ENCODE data around the gene PCSK7. TPM values are rescaled to one million over a fixed set of nuclear protein-coding genes. Genes with fewer than 3 reads are reported as not detected.
"Not testable (repeated sequence)": the region's sequence is repeated elsewhere in the genome, so short reads cannot be mapped to it uniquely, and the experiment has no call there.

Gene PCSK7
- total RNA-seq, 1 donor from 2014 or later, result 54.6 TPM

GRCh38 chr11:117271208-117271607, 39.3 kb upstream of the PCSK7 start:
- Mint-ChIP-seq H3K36me3 (peaks cover 36% of the 10 kb centered on the region), H3K27me3 (no peaks in the 10 kb centered on the region), H3K4me3 (no peak overlapping the region), H3K4me1 (ENCODE audit: unreplicated experiment) (no peaks in the 10 kb centered on the region), H3K9me3 (peaks cover 5% of the 10 kb centered on the region), H3K27ac (no peak overlapping the region)
- no peak for TF ChIP-seq CTCF (conservative IDR thresholded peaks at IDR 0.05)
- no peak for DNase-seq (ENCODE audit: extremely low spot score, unreplicated experiment)

- no peaks in the 10 kb centered on the region for H3K27me3 Mint-ChIP-seq
Observed at GRCh38 chr11:117269856-117270255, 38.0 kb upstream of the PCSK7 start.

GRCh38 chr11:117265745-117266144, 33.9 kb upstream of the PCSK7 start:
- no peaks in the 10 kb centered on the region for H3K27me3 Mint-ChIP-seq
- peaks cover 19% of the 10 kb centered on the region for H3K36me3 Mint-ChIP-seq
- H3K4me1 Mint-ChIP-seq (ENCODE audit: unreplicated experiment), result no peaks in the 10 kb centered on the region
- H3K4me3 Mint-ChIP-seq, result no peak overlapping the region
- no peak overlapping the region for H3K27ac Mint-ChIP-seq
- H3K9me3 Mint-ChIP-seq, result no peaks in the 10 kb centered on the region
- no peak for TF ChIP-seq CTCF (conservative IDR thresholded peaks at IDR 0.05)
- no peak for DNase-seq (ENCODE audit: extremely low spot score, unreplicated experiment)

More at GRCh38 chr11:117269856-117270255, 38.0 kb upstream of the PCSK7 start:
- H3K36me3 Mint-ChIP-seq, result peaks cover 36% of the 10 kb centered on the region
- TF ChIP-seq CTCF (conservative IDR thresholded peaks at IDR 0.05), result no peak
- H3K9me3 Mint-ChIP-seq, result peaks cover 5% of the 10 kb centered on the region
- DNase-seq (ENCODE audit: extremely low spot score, unreplicated experiment), result no peak
- no peak overlapping the region for H3K4me3 Mint-ChIP-seq
- H3K4me1 Mint-ChIP-seq (ENCODE audit: unreplicated experiment), result no peaks in the 10 kb centered on the region
- H3K27ac Mint-ChIP-seq, result no peak overlapping the region

- H3K27ac Mint-ChIP-seq; DNase-seq (ENCODE audit: extremely low spot score, unreplicated experiment); H3K4me3 Mint-ChIP-seq; H3K9me3 Mint-ChIP-seq; H3K27me3 Mint-ChIP-seq; H3K4me1 Mint-ChIP-seq (ENCODE audit: unreplicated experiment): not testable (repeated sequence)
- H3K36me3 Mint-ChIP-seq, result peaks cover 22% of the 10 kb centered on the region
Observed at GRCh38 chr11:117264624-117265323, 32.9 kb upstream of the PCSK7 start.

GRCh38 chr11:117259417-117259816, 27.5 kb upstream of the PCSK7 start:
- TF ChIP-seq CTCF (conservative IDR thresholded peaks at IDR 0.05), result no peak
- no peak overlapping the region for H3K4me3 Mint-ChIP-seq
- DNase-seq (ENCODE audit: extremely low spot score, unreplicated experiment), result no peak
- H3K36me3 Mint-ChIP-seq, result peaks cover 31% of the 10 kb centered on the region
- H3K9me3 Mint-ChIP-seq, result no peaks in the 10 kb centered on the region
- no peaks in the 10 kb centered on the region for H3K4me1 Mint-ChIP-seq (ENCODE audit: unreplicated experiment)
- no peak overlapping the region for H3K27ac Mint-ChIP-seq
- no peaks in the 10 kb centered on the region for H3K27me3 Mint-ChIP-seq

- Mint-ChIP-seq H3K36me3 (peaks cover 34% of the 10 kb centered on the region), H3K27me3 (no peaks in the 10 kb centered on the region), H3K27ac (no peak overlapping the region), H3K4me1 (ENCODE audit: unreplicated experiment) (no peaks in the 10 kb centered on the region), H3K9me3 (no peaks in the 10 kb centered on the region), H3K4me3 (no peak overlapping the region)
- TF ChIP-seq CTCF (conservative IDR thresholded peaks at IDR 0.05), result no peak
- no peak for DNase-seq (ENCODE audit: extremely low spot score, unreplicated experiment)
Observed at GRCh38 chr11:117258576-117258975, 26.7 kb upstream of the PCSK7 start.
